Measurements from ENCODE around the gene NRM.

NRM gene

GRCh38 chr6:30686009-30686907 is 4.5 kb downstream of the NRM start, which contains the start of gene PPP1R18:
Gene PPP1R18 (minus strand): TSS chr6:30686645. CDS start chr6:30686018, 627 bp downstream.
- H3K4me3 ChIP-seq (ENCODE audit: low read depth, low read length): peak within 1 kb of the TSS; percentile 94
- TF ChIP-seq CTCF (IDR thresholded peaks at IDR 0.05; ENCODE audit: low read depth, low read length, missing control alignments): no peak
- DNase-seq (ENCODE audit: low read depth): no peak
- in situ Hi-C loops (cut with HindIII; ENCODE audit: low sequenced_read_pairs): no loop called here

GRCh38 chr6:30685157-30686008 is 5.4 kb downstream of the NRM start:
- in situ Hi-C loops (cut with HindIII; ENCODE audit: low sequenced_read_pairs): no loop called here
- DNase-seq (ENCODE audit: low read depth): no peak
- H3K4me3 ChIP-seq (ENCODE audit: low read depth, low read length): peak overlapping the region; percentile 94
- TF ChIP-seq CTCF (IDR thresholded peaks at IDR 0.05; ENCODE audit: low read depth, low read length, missing control alignments): peak; percentile 37

GRCh38 chr6:30684386-30685156 is 6.2 kb downstream of the NRM start:
- in situ Hi-C loops (cut with HindIII; ENCODE audit: low sequenced_read_pairs): no loop called here
- TF ChIP-seq CTCF (IDR thresholded peaks at IDR 0.05; ENCODE audit: low read depth, low read length, missing control alignments): no peak
- no peak for DNase-seq (ENCODE audit: low read depth)
- peak overlapping the region; percentile 94 for H3K4me3 ChIP-seq (ENCODE audit: low read depth, low read length)

GRCh38 chr6:30683980-30684338 is 6.8 kb downstream of the NRM start:
- in situ Hi-C loops (cut with HindIII; ENCODE audit: low sequenced_read_pairs): no loop called here
- no peak for DNase-seq (ENCODE audit: low read depth)
- no peak for TF ChIP-seq CTCF (IDR thresholded peaks at IDR 0.05; ENCODE audit: low read depth, low read length, missing control alignments)
- peak overlapping the region; percentile 94 for H3K4me3 ChIP-seq (ENCODE audit: low read depth, low read length)

- H3K4me3 ChIP-seq (ENCODE audit: low read depth, low read length): peak overlapping the region; percentile 94
- no peak for DNase-seq (ENCODE audit: low read depth)
- in situ Hi-C loops (cut with HindIII; ENCODE audit: low sequenced_read_pairs): no loop called here
- TF ChIP-seq CTCF (IDR thresholded peaks at IDR 0.05; ENCODE audit: low read depth, low read length, missing control alignments): no peak
These were observed 7.4 kb downstream of the NRM start for GRCh38 chr6:30683183-30683979.

Data from astrocyte of the cerebellum (primary cell).